Natural killer cell (primary cell): Measurements from ENCODE around the gene SMPDL3A. TPM values are rescaled to one million over a fixed set of nuclear protein-coding genes. Genes with fewer than 3 reads are reported as not detected.

ENCODE experiments used
- ATAC-seq, 3 donors: fragments of 150-1000 bp in 2 of 3; fragments of 200-7000 bp in 1 of 3; cut with Tn5 transposase; 1 replicate in 1 of 3; 2 replicates in 2 of 3; pipeline ENCODE4 v1.10.0; 2021; ENCODE audit warnings: mild to moderate bottlenecking in 2 of 3, moderate library complexity in 2 of 3
- DNase-seq, 2 donors: peaks; one replicate each; pipeline versions ENCODE4 v3.0.0 to v3.0.0-alpha.2; 2013 to 2021; ENCODE audit warnings: mixed read lengths in 1 of 2
- H3K27ac ChIP-seq: one replicate; pipeline ENCODE4 v1.5.1; 2013; ENCODE audit warnings: mild to moderate bottlenecking, low read length
- H3K27me3 ChIP-seq: one replicate; pipeline ENCODE4 v1.6.1; 2013; ENCODE audit warnings: low read length; ENCODE audit not compliant: control insufficient read depth, insufficient read depth
- H3K36me3 ChIP-seq: one replicate; pipeline ENCODE4 v1.6.1; 2013; ENCODE audit warnings: low read length; ENCODE audit not compliant: control insufficient read depth, insufficient read depth
- H3K4me1 ChIP-seq: one replicate; pipeline ENCODE4 v1.6.1; 2013; ENCODE audit warnings: low read length; ENCODE audit not compliant: control insufficient read depth, insufficient read depth
- H3K4me3 ChIP-seq: one replicate; pipeline ENCODE4 v1.5.1; 2013; ENCODE audit warnings: low read length
- H3K9me3 ChIP-seq: one replicate; pipeline ENCODE4 v1.6.1; 2013; ENCODE audit warnings: low read length; ENCODE audit not compliant: control insufficient read depth, insufficient read depth
- H3K27ac Mint-ChIP-seq, 2 donors: one replicate each; pipeline ENCODE4 v1.8.0; 2022; ENCODE audit warnings: mild to moderate bottlenecking in 2 of 2, mixed read lengths in 2 of 2, moderate library complexity in 1 of 2
- H3K27me3 Mint-ChIP-seq, 2 donors: one replicate each; pipeline ENCODE4 v1.8.0; 2022; ENCODE audit warnings: low read depth in 2 of 2, mixed read lengths in 2 of 2
- H3K36me3 Mint-ChIP-seq: one replicate; pipeline ENCODE4 v1.8.0; 2022; ENCODE audit warnings: mixed read lengths
- H3K4me1 Mint-ChIP-seq, 2 donors: one replicate each; pipeline ENCODE4 v1.8.0; 2022; ENCODE audit warnings: mixed read lengths in 2 of 2
- H3K4me3 Mint-ChIP-seq: one replicate; pipeline ENCODE4 v1.8.0; 2022; ENCODE audit warnings: mild to moderate bottlenecking, moderate library complexity, mixed read lengths
- H3K9me3 Mint-ChIP-seq, 2 donors: one replicate each; pipeline ENCODE4 v1.8.0; 2022; ENCODE audit warnings: mixed read lengths in 2 of 2
- CTCF ChIP-seq: fragments of 200-600 bp; IDR thresholded peaks from one replicate; pipeline ENCODE4 v1.8.0; 2022; ENCODE audit warnings: antibody characterized with exemption
- WGBS: methylation state at CpG from one replicate; pipeline ENCODE4 v1.1.7; 2013; ENCODE audit warnings: missing lambda C conversion rate; ENCODE audit not compliant: insufficient coverage; 5-methylcytosine and 5-hydroxymethylcytosine counted together
- intact Hi-C: fragments of 100-400 bp; cut with micrococcal nuclease; formaldehyde crosslinking; loops from one replicate; pipeline ENCODE4 v1.14.2; 2022
- total RNA-seq, 4 donors: library from RNA; stranded (reverse); fragments of 120-200 nt in 1 of 4; gene quantifications; one replicate each; pipeline versions ENCODE4 v1.2.3 to v1.2.4, GENCODE V29; 2013 to 2022

Gene SMPDL3A
- total RNA-seq, 3 donors from 2014 or later (not counting 1 experiment from before 2014, with no cell fraction given): 1.1 to 4.3 (median 3.9) TPM

- H3K27ac ChIP-seq: no peak overlapping the region
- H3K27ac Mint-ChIP-seq: no peak overlapping the region
- H3K36me3 ChIP-seq: no peaks in the 10 kb centered on the region
- no peaks in the 10 kb centered on the region for H3K27me3 ChIP-seq
- TF ChIP-seq CTCF: no peak
- H3K36me3 Mint-ChIP-seq: no peaks in the 10 kb centered on the region
- no peak for ATAC-seq
- no peaks in the 10 kb centered on the region for H3K4me1 Mint-ChIP-seq
- peaks cover 0 to under 1% of the 10 kb centered on the region in 2 donors for H3K27me3 Mint-ChIP-seq
- H3K4me1 ChIP-seq: no peaks in the 10 kb centered on the region
- H3K4me3 ChIP-seq: no peak overlapping the region
- intact Hi-C loops: no loop called here
- no peaks in the 10 kb centered on the region for H3K9me3 Mint-ChIP-seq
- DNase-seq: no peak
- H3K9me3 ChIP-seq: no peaks in the 10 kb centered on the region
- H3K4me3 Mint-ChIP-seq: no peak overlapping the region
- WGBS: 42% methylated on average over 2 of the region's 4 CpGs
These were observed 14.2 kb downstream of the SMPDL3A start for GRCh38 chr6:122803171-122803661.

- Mint-ChIP-seq H3K27ac (no peak overlapping the region), H3K4me1 (no peaks in the 10 kb centered on the region), H3K4me3 (no peak overlapping the region), H3K9me3 (no peaks in the 10 kb centered on the region), H3K27me3 (no peaks in the 10 kb centered on the region), H3K36me3 (no peaks in the 10 kb centered on the region)
- Histone ChIP-seq H3K36me3 (no peaks in the 10 kb centered on the region), H3K27ac (no peak overlapping the region), H3K4me1 (no peaks in the 10 kb centered on the region), H3K4me3 (no peak overlapping the region), H3K27me3 (no peaks in the 10 kb centered on the region), H3K9me3 (no peaks in the 10 kb centered on the region)
- ATAC-seq (no peak), DNase-seq (no peak)
- intact Hi-C loops: no loop called here
- TF ChIP-seq CTCF: no peak
- WGBS: 89% methylated on average over 5 of the region's 5 CpGs
These were observed 16.0 kb downstream of the SMPDL3A start for GRCh38 chr6:122804962-122805485.

DNA sequence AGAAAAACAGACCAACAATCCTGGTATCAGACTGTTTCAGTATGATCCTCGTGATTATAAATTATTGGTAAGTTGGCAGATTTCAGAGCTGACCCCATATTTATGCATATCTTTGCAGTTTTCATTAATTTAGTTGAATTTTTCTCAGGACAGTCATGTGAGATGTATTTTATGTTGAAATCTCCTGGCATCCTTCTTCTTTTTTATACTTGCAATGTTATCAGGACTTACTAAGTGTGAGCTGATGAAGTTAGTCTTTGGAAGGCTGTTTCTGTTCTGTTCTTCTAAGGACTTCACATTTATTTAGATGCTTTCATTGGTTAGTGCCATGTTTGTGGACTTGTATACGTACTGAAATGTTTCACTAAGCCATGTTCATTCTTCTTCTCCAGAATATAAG, 17.2 kb downstream of the SMPDL3A start:
- Histone ChIP-seq H3K4me3 (no peak overlapping the region), H3K4me1 (no peaks in the 10 kb centered on the region), H3K27me3 (no peaks in the 10 kb centered on the region), H3K27ac (no peak overlapping the region), H3K9me3 (no peaks in the 10 kb centered on the region), H3K36me3 (no peaks in the 10 kb centered on the region)
- DNase-seq (no peak), ATAC-seq (no peak)
- Mint-ChIP-seq H3K36me3 (no peaks in the 10 kb centered on the region), H3K4me3 (no peak overlapping the region), H3K4me1 (no peaks in the 10 kb centered on the region), H3K27ac (no peak overlapping the region), H3K27me3 (no peaks in the 10 kb centered on the region), H3K9me3 (no peaks in the 10 kb centered on the region)
- intact Hi-C loops: no loop called here
- TF ChIP-seq CTCF: no peak
- 17% methylated on average over 1 of the region's 2 CpGs for WGBS
